GM13977 (cell line): ENCODE data around the gene LAPTM5.

Experiments used
- DNase-seq: peaks from one replicate; pipeline ENCODE4 v3.0.0; 2012; ENCODE audit warnings: low spot score
- CTCF ChIP-seq: IDR thresholded peaks from 2 replicates; pipeline ENCODE4 v1.5.1; 2012; ENCODE audit warnings: mild to moderate bottlenecking, control low read depth; ENCODE audit not compliant: insufficient read depth; ENCODE audit errors: extremely low read depth, missing control alignments
- in situ Hi-C: fragments of 300-500 bp; cut with MboI; formaldehyde crosslinking; loops from one replicate; pipeline ENCODE4 v1.12.0; 2022; ENCODE audit warnings: low sequenced_read_pairs, low pct_unique_long_range_greater_than_20kb, mixed read lengths, inconsistent platforms; ENCODE audit not compliant: unreplicated experiment

LAPTM5 gene

DNA sequence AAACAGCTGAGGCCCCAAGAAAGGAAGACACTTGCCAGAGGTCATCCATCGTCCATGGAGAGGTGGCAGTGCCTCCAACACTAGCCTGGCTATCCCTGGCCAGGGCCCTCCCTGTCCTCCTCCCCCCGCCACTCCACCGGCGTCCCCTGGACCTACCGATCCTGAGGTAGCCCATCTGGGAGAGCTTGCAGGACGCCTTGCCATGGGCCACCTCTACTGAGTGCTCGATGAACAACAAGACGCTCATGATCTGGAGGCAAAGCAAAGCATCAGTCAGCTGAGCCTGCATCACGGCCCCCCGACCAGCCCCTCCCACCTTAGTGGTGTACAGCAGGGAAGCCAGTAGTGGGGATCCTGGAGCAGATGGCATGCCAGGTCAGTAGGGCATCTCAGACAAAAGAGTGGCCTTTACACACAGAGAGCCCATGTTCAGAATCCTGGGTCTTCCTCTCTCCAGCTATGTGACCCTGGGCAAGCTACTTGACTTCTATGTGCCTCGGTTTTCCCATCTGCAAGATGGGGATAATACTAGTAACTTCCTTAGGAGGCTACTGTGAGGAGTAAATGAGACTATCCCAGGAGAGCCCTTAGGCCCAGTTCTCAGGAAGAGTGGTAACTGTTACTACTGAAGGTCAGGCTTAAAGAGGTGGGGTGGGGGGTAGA is 15.1 kb downstream of the LAPTM5 start:
- in situ Hi-C loops = loop anchor here (5.0 kb wide), 1 partner anchor 35 kb away; no protein-coding TSS in a partner anchor
- TF ChIP-seq CTCF = no peak
- DNase-seq = no peak

GRCh38 chr1:30741239-30741894 is 16.2 kb downstream of the LAPTM5 start:
- TF ChIP-seq CTCF = no peak
- DNase-seq = no peak
- in situ Hi-C loops = loop anchor here (5.0 kb wide), 1 partner anchor 36 kb away; no protein-coding TSS in a partner anchor

GRCh38 chr1:30740251-30741238 is 17.0 kb downstream of the LAPTM5 start:
- TF ChIP-seq CTCF = no peak
- in situ Hi-C loops = loop anchor here (5.0 kb wide), 1 partner anchor 37 kb away; no protein-coding TSS in a partner anchor
- no peak for DNase-seq

- no peak for TF ChIP-seq CTCF
- in situ Hi-C loops = no loop called here
- no peak for DNase-seq
Measured at GRCh38 chr1:30739601-30740000, 18.0 kb downstream of the LAPTM5 start.

- in situ Hi-C loops = no loop called here
- DNase-seq = no peak
- no peak for TF ChIP-seq CTCF
Measured at GRCh38 chr1:30738715-30739559, 18.6 kb downstream of the LAPTM5 start.
